Progenitor cell of endocrine pancreas (in vitro differentiated cells): ENCODE data around the gene CCDC185. TPM values are rescaled to one million over a fixed set of nuclear protein-coding genes. Genes with fewer than 3 reads are reported as not detected.

Experiments
- DNase-seq: peaks from one replicate; pipeline ENCODE4 v3.0.0; 2021; ENCODE audit warnings: low spot score; ENCODE audit not compliant: unreplicated experiment
- H3K27ac Mint-ChIP-seq: 2 replicates; pipeline ENCODE4 v1.8.0; 2021; ENCODE audit warnings: mild to moderate bottlenecking, moderate library complexity, mixed read lengths
- H3K27me3 Mint-ChIP-seq: 2 replicates; pipeline ENCODE4 v1.8.0; 2021; ENCODE audit warnings: mixed read lengths
- H3K36me3 Mint-ChIP-seq: 2 replicates; pipeline ENCODE4 v1.8.0; 2022; ENCODE audit warnings: mixed read lengths; ENCODE audit not compliant: insufficient read depth
- H3K4me1 Mint-ChIP-seq: 2 replicates; pipeline ENCODE4 v1.8.0; 2021; ENCODE audit warnings: low read depth, mixed read lengths
- H3K4me3 Mint-ChIP-seq: 2 replicates; pipeline ENCODE4 v1.8.0; 2021; ENCODE audit warnings: low read depth, mild to moderate bottlenecking, moderate library complexity, mixed read lengths
- H3K9me3 Mint-ChIP-seq: 2 replicates; pipeline ENCODE4 v1.8.0; 2021; ENCODE audit warnings: low read depth, mixed read lengths
- total RNA-seq: library from RNA; stranded (reverse); gene quantifications from 2 replicates; pipeline ENCODE4 v1.2.1, GENCODE V29; 2021
- TF ChIP-seq, protein P1 (sequence below): fragments of 200-600 bp; sonication (generic); IDR thresholded peaks from one replicate; pipeline ENCODE4 v1.5.0; 2021; ENCODE audit warnings: antibody characterized with exemption, mild to moderate bottlenecking; ENCODE audit not compliant: unreplicated experiment

CCDC185 gene
- total RNA-seq, 1 donor from 2014 or later = not detected

DNA sequence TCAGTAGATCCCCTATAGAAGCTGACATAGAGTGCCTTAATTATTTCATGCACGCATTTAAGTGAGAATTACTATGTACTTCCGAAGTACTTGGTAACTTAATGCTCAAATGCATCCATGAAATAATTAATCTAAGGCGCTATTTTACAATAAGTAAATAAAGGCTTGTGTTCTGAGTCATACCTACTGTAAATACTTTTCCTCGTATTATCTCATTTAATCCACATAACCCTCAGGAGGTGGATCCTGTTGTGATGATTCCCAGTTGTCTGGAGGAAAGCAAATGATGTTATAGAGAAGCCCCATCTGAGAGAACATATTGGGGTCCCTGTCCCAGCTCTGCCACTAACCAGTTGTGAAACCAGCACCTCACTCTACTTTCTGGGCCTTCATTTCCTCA lies 45.6 kb upstream of the CCDC185 start:
- no peaks in the 10 kb centered on the region for H3K36me3 Mint-ChIP-seq
- TF ChIP-seq, protein P1, sequence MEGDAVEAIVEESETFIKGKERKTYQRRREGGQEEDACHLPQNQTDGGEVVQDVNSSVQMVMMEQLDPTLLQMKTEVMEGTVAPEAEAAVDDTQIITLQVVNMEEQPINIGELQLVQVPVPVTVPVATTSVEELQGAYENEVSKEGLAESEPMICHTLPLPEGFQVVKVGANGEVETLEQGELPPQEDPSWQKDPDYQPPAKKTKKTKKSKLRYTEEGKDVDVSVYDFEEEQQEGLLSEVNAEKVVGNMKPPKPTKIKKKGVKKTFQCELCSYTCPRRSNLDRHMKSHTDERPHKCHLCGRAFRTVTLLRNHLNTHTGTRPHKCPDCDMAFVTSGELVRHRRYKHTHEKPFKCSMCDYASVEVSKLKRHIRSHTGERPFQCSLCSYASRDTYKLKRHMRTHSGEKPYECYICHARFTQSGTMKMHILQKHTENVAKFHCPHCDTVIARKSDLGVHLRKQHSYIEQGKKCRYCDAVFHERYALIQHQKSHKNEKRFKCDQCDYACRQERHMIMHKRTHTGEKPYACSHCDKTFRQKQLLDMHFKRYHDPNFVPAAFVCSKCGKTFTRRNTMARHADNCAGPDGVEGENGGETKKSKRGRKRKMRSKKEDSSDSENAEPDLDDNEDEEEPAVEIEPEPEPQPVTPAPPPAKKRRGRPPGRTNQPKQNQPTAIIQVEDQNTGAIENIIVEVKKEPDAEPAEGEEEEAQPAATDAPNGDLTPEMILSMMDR = no peak
- no peak overlapping the region for H3K27ac Mint-ChIP-seq
- H3K4me3 Mint-ChIP-seq = no peak overlapping the region
- H3K4me1 Mint-ChIP-seq = no peaks in the 10 kb centered on the region
- H3K27me3 Mint-ChIP-seq = peaks cover 19% of the 10 kb centered on the region
- no peak for DNase-seq
- no peaks in the 10 kb centered on the region for H3K9me3 Mint-ChIP-seq

DNA sequence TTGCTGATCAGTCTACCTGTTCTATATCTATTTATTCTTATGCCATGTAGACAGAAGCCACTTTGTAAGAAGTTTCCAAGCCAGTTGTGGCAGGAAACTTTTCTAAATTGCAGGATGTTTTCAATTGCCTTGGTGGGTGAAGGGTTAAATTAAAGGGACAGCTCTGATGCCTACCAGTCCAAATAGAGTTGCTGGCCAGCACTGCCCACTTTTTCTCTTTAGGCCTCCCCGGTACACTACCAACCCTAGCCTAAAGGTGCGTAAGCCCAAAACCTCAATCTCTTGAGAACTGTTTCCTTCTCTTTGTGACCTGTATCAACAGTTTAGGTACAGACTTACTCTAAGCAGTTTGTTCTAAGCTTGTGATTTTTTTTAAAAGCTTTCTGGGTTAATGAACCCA lies 44.8 kb upstream of the CCDC185 start:
- H3K36me3 Mint-ChIP-seq = no peaks in the 10 kb centered on the region
- TF ChIP-seq, protein P1 = no peak
- H3K4me3 Mint-ChIP-seq = no peak overlapping the region
- no peaks in the 10 kb centered on the region for H3K4me1 Mint-ChIP-seq
- no peak for DNase-seq
- H3K9me3 Mint-ChIP-seq = no peaks in the 10 kb centered on the region
- H3K27me3 Mint-ChIP-seq = peaks cover 26% of the 10 kb centered on the region
- no peak overlapping the region for H3K27ac Mint-ChIP-seq

DNA sequence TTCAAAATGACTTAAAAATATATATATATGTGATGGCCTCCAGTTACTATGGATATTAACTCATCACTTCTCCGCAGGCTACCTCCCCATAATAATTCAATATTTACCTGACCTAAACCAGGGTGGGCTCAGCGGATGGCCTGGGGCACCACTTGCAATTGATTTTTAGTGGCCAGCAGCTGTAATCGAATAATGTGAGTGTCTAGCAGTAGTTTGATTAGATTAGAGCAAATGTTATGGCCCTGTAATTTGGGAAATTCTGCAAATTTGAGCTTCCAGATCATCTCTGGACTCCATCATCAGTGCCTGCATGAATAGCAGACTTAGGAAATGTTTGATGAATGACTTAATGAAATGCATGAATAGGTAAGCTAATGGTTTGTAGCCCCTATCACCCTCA lies 44.0 kb upstream of the CCDC185 start:
- TF ChIP-seq, protein P1 = no peak
- peaks cover 30% of the 10 kb centered on the region for H3K27me3 Mint-ChIP-seq
- H3K9me3 Mint-ChIP-seq = no peaks in the 10 kb centered on the region
- H3K36me3 Mint-ChIP-seq = no peaks in the 10 kb centered on the region
- no peak overlapping the region for H3K27ac Mint-ChIP-seq
- H3K4me3 Mint-ChIP-seq = no peak overlapping the region
- H3K4me1 Mint-ChIP-seq = no peaks in the 10 kb centered on the region
- no peak for DNase-seq

DNA sequence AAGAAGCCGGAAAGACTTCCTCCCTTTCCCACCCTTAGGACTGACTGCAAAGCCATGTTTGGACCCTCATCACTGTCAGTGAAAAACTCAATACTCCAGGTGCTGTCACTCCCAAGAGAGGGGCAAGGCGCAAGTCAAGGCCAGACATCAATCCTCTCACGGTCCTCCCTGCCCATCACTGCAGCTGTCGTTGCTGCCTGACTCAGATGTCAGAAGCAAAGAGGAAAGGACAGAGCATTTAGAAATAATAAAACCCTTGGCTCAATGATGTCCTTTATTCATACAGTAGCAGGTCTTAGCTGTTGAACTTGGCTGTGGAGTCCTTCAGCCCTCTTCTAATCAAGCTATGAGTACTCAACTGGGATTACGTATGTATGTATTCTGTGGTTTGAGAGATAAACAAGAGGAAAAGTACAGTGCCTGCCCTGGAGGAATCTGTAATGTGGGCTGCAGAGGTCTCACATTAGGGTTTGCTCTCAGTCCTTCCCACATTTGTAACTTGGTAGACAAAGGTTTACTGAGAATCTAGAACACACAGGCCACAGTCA lies 42.8 kb upstream of the CCDC185 start:
- no peaks in the 10 kb centered on the region for H3K36me3 Mint-ChIP-seq
- TF ChIP-seq, protein P1 = no peak
- H3K4me3 Mint-ChIP-seq = no peak overlapping the region
- H3K9me3 Mint-ChIP-seq = no peaks in the 10 kb centered on the region
- no peak overlapping the region for H3K27ac Mint-ChIP-seq
- DNase-seq = no peak
- H3K27me3 Mint-ChIP-seq = peaks cover 32% of the 10 kb centered on the region
- no peaks in the 10 kb centered on the region for H3K4me1 Mint-ChIP-seq

DNA sequence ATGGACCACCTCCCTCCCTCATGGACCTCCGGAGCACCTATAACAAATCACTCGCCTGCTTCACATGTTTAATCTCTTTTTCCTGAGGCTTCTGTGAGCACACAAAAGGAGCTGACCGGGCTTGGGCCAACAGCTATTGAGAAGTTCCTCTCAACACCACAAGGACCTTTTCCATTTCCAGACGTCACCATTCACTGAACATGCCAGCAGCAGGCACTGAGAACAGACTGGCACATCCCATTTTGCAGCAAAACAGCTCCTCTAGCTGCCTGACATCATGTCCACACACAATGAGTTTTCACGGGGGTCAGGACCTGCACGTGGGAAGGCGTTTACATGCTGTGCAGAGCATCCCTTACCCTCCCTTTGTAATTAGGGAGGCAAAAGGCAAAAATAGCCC lies 40.3 kb upstream of the CCDC185 start:
- no peaks in the 10 kb centered on the region for H3K9me3 Mint-ChIP-seq
- DNase-seq = no peak
- TF ChIP-seq, protein P1 = no peak
- H3K36me3 Mint-ChIP-seq = no peaks in the 10 kb centered on the region
- peaks cover 42% of the 10 kb centered on the region for H3K27me3 Mint-ChIP-seq
- no peak overlapping the region for H3K4me3 Mint-ChIP-seq
- no peaks in the 10 kb centered on the region for H3K4me1 Mint-ChIP-seq
- no peak overlapping the region for H3K27ac Mint-ChIP-seq
